Measurements from ENCODE around the gene ACBD7. TPM values are rescaled to one million over a fixed set of nuclear protein-coding genes. Genes with fewer than 3 reads are reported as not detected.

The ACBD7 gene
- total RNA-seq, 4 donors from 2014 or later = 0.23 to 0.38 TPM; not detected in 2

DNA sequence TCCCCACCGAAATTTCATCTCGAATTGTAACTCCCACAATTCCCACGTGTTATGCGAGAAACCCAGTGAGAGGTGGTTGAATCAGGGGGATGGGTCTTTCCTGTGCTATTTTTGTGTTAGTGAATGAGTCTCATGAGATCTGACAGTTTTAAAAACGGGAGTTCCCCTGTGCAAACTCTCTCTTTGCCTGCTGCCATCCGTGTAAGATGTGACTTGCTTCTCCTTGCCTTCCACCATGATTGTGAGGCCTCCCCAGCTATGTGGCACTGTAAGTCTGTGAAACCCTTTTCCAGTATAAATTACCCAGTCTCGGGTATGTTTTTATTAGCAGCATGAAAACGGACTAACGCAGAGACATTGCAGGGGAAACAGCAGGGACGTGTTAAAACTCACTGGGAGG lies 50.2 kb downstream of the ACBD7 start:
- intact Hi-C loops (cut with DNase I; ENCODE audit: low total_unique reads) = no loop called here
- H3K4me3 ChIP-seq (ENCODE audit: low read depth, poor library complexity, severe bottlenecking) = no peak overlapping the region
- no peak for DNase-seq (ENCODE audit: low spot score in 2 of 2)
- TF ChIP-seq, protein P1, sequence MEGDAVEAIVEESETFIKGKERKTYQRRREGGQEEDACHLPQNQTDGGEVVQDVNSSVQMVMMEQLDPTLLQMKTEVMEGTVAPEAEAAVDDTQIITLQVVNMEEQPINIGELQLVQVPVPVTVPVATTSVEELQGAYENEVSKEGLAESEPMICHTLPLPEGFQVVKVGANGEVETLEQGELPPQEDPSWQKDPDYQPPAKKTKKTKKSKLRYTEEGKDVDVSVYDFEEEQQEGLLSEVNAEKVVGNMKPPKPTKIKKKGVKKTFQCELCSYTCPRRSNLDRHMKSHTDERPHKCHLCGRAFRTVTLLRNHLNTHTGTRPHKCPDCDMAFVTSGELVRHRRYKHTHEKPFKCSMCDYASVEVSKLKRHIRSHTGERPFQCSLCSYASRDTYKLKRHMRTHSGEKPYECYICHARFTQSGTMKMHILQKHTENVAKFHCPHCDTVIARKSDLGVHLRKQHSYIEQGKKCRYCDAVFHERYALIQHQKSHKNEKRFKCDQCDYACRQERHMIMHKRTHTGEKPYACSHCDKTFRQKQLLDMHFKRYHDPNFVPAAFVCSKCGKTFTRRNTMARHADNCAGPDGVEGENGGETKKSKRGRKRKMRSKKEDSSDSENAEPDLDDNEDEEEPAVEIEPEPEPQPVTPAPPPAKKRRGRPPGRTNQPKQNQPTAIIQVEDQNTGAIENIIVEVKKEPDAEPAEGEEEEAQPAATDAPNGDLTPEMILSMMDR (IDR thresholded peaks at IDR 0.05) = no peak
- no peak for TF ChIP-seq POLR2A (IDR thresholded peaks at IDR 0.05)
- WGBS, 2 donors = 82 to 83% methylated on average over 10 of the region's 10 CpGs

DNA sequence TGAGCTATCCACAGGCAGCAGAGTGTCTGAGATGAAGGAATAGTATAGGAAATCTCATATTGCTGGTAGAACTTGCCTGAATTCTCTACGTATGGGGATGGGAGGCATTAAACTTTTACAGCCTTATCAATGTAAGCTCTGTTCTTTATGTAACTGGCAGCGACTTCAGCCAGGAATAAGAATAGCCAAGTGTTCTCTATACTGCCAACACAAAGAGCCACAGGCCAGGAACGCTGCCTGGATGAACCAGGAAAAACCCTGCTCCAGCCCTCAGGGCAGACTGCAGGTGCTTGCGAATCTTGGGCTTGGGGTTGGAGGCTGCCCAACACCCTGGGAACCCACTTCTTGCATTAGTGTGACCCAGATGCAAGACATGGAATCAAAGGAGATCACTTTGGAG lies 50.9 kb downstream of the ACBD7 start:
- WGBS, 2 donors = 45 to 58% methylated on average over 4 of the region's 4 CpGs
- no peak for TF ChIP-seq POLR2A (IDR thresholded peaks at IDR 0.05)
- TF ChIP-seq, protein P1 (IDR thresholded peaks at IDR 0.05) = no peak
- intact Hi-C loops (cut with DNase I; ENCODE audit: low total_unique reads) = no loop called here
- DNase-seq (ENCODE audit: low spot score in 2 of 2) = peak in 1 of 2 donors; percentile 65
- H3K4me3 ChIP-seq (ENCODE audit: low read depth, poor library complexity, severe bottlenecking) = no peak overlapping the region

DNA sequence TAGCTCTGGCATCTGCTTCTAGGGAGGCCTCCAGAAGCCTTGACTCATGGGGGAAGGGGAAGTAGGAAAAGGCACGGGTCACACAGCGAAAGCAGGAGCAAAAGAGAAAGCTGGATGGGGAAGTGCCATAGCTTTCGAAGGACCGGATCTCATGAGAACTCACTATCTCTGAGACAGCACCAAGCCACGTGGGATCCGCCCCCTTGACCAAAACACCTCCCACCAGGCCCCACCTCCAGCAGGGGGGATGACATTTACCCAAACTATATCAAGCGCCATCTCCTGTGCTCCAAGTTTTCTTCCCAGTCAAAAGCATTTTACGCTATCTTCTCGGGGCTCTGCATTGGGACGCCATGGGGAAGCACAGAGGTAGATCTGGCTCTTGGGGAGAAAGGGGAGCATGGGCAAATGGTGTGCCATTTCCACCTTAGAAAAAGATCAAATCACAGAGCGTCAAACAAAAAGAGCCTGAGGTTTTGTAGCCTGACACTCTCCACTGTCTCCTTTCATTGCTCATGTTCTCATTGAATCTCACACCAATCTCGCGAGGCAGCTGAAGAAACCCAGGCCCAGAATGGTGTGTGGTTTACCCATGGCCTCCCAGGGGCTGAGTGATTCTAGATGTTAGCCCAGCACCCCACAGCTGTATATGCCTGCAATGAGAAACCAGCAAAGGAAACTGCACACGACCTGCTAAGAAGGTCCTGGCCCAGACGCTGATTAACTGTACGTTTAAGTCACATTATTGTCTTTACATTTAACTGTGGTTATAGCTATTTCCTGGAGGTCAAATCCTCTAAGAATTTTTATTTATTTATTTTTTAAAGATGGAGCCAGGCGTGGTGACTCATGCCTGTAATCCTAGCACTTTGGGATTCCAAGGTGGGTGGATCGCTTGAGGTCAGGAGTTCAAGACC lies 52.9 kb downstream of the ACBD7 start:
- no peak for DNase-seq (ENCODE audit: low spot score in 2 of 2)
- WGBS, 2 donors = 77 to 79% methylated on average over 18 of the region's 18 CpGs
- TF ChIP-seq, protein P1 (IDR thresholded peaks at IDR 0.05) = no peak
- TF ChIP-seq POLR2A (IDR thresholded peaks at IDR 0.05) = no peak

DNA sequence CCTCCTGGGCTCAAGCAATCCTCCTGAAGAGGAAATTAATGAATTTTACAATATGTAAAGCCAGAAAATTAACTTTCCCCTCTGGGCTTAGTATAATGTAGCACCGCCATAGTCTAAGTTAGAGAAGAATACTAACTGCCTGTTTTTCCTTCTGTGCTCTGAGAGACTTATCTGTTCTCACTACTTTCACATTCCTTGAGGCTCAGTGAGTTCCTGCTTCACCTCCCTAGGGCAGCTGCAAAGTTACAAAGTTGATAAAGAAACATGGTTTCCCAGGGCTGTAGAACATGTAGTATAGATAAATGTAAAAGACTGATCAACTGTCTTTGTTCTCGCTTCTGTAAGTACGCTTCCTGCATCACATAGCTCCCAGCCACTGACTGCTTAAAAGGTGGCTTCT lies 60.8 kb downstream of the ACBD7 start:
- H3K4me3 ChIP-seq (ENCODE audit: low read depth, poor library complexity, severe bottlenecking) = no peak overlapping the region
- TF ChIP-seq POLR2A (IDR thresholded peaks at IDR 0.05) = no peak
- TF ChIP-seq, protein P1 (IDR thresholded peaks at IDR 0.05) = no peak
- intact Hi-C loops (cut with DNase I; ENCODE audit: low total_unique reads) = no loop called here
- DNase-seq (ENCODE audit: low spot score in 2 of 2) = no peak
- 65 to 69% methylated on average over 3 of the region's 3 CpGs for WGBS, 2 donors

More for the DNA sequence above, 52.9 kb downstream of the ACBD7 start:
- no peak overlapping the region for H3K4me3 ChIP-seq (ENCODE audit: low read depth, poor library complexity, severe bottlenecking)
- intact Hi-C loops (cut with DNase I; ENCODE audit: low total_unique reads) = no loop called here

Other genes starting within 250 kb of the ACBD7 start
- 1 to 10 TPM in 3 of 4 donors, under 1 TPM in 1; 0.99 to 5.3 (median 3.5) TPM for gene SUV39H2, start 209.9 kb downstream of the ACBD7 start, total RNA-seq
- 10 to 100 TPM in 3 of 4 donors, 1 to 10 TPM in 1; 9.8 to 17.3 (median 12.0) TPM for gene DCLRE1C, start 134.7 kb downstream of the ACBD7 start, total RNA-seq
- not detected for gene MEIG1, start 129.4 kb downstream of the ACBD7 start, total RNA-seq
- gene OLAH, start 44.8 kb downstream of the ACBD7 start, total RNA-seq = 1 to 10 TPM in 3 of 4 donors, not detected in 1; 1.4 to 6.0 (median 1.5) TPM
- 10 to 100 TPM; 12.6 to 14.9 (median 14.3) TPM for gene RPP38, start 8.6 kb upstream of the ACBD7 start, total RNA-seq
- gene NMT2, start 79.9 kb upstream of the ACBD7 start, total RNA-seq = 10 to 100 TPM; 15.9 to 23.4 (median 20.9) TPM